C1 segment of cervical spinal cord (tissue), 14 donors: Measurements from ENCODE around the gene KIF1B.
"Not testable (repeated sequence)": the region's sequence is repeated elsewhere in the genome, so short reads cannot be mapped to it uniquely, and the experiment has no call there.

Source experiments
- DNase-seq, 14 donors: peaks; one replicate each; lab custom pipeline; 2025; lab: John Stamatoyannopoulos, UW

Gene KIF1B

GRCh38 chr1:10236405-10237156, 26.2 kb downstream of the KIF1B start:
- DNase-seq, result no peak

GRCh38 chr1:10237157-10237539, 26.8 kb downstream of the KIF1B start:
- DNase-seq, result no peak

GRCh38 chr1:10242135-10242534, 31.8 kb downstream of the KIF1B start:
- no peak for DNase-seq

GRCh38 chr1:10242811-10243210, 32.4 kb downstream of the KIF1B start:
- DNase-seq, result no peak

GRCh38 chr1:10245674-10246073, 35.3 kb downstream of the KIF1B start:
- no peak for DNase-seq

GRCh38 chr1:10249808-10250457, 39.6 kb downstream of the KIF1B start:
- no peak for DNase-seq

- DNase-seq, result no peak
Measured at GRCh38 chr1:10250663-10251062, 40.3 kb downstream of the KIF1B start.

- not testable (repeated sequence) for DNase-seq
Measured at GRCh38 chr1:10251325-10252108, 41.1 kb downstream of the KIF1B start.

GRCh38 chr1:10252508-10252907, 42.1 kb downstream of the KIF1B start:
- no peak for DNase-seq

- DNase-seq, result no peak
Measured at GRCh38 chr1:10253149-10253548, 42.8 kb downstream of the KIF1B start.

GRCh38 chr1:10253755-10254154, 43.4 kb downstream of the KIF1B start:
- DNase-seq, result no peak

GRCh38 chr1:10257851-10258250, 47.5 kb downstream of the KIF1B start:
- DNase-seq, result no peak

- not testable (repeated sequence) for DNase-seq
Measured at GRCh38 chr1:10259547-10259946, 49.2 kb downstream of the KIF1B start.

- DNase-seq, result no peak
Measured at GRCh38 chr1:10263450-10264082, 53.2 kb downstream of the KIF1B start.

- DNase-seq, result no peak
Measured at GRCh38 chr1:10265027-10265426, 54.7 kb downstream of the KIF1B start.

GRCh38 chr1:10265900-10266299, 55.5 kb downstream of the KIF1B start:
- no peak for DNase-seq

GRCh38 chr1:10267319-10267718, 56.9 kb downstream of the KIF1B start:
- peak in 1 of 14 donors; percentile 67 for DNase-seq

GRCh38 chr1:10267921-10268320, 57.6 kb downstream of the KIF1B start:
- DNase-seq, result no peak

GRCh38 chr1:10271090-10271489, 60.7 kb downstream of the KIF1B start:
- DNase-seq, result no peak

- DNase-seq, result peak in 1 of 14 donors; percentile 19
Measured at GRCh38 chr1:10271869-10272268, 61.5 kb downstream of the KIF1B start.

- no peak for DNase-seq
Measured at GRCh38 chr1:10272274-10272673, 61.9 kb downstream of the KIF1B start.

- no peak for DNase-seq
Measured at GRCh38 chr1:10278880-10279279, 68.5 kb downstream of the KIF1B start.
